ENCODE data around the gene VAPB. TPM values are rescaled to one million over a fixed set of nuclear protein-coding genes. Genes with fewer than 3 reads are reported as not detected.

The VAPB gene
- total and polyA plus RNA-seq, 10 of the 15 experiments (the other 5 are each of a cell fraction or from before 2014, with no cell fraction given): 3.2 to 28.6 (median 20.5) TPM

- no peak for TF ChIP-seq TBL1XR1 (IDR thresholded peaks at IDR 0.05; ENCODE audit: low read depth, low read length)
- TF ChIP-seq ZNF592 (IDR thresholded peaks at IDR 0.05): no peak
Measured at GRCh38 chr20:58469616-58470015, 80.6 kb downstream of the VAPB start (continued).

- in situ Hi-C loops (cut with MboI): loop anchor here (5.0 to 25.0 kb wide), 3 partner anchors 48 to 167 kb away; no protein-coding TSS in a partner anchor
- POLR2A ChIA-PET: no interaction called here
- TF ChIP-seq FOXM1 (IDR thresholded peaks at IDR 0.05; ENCODE audit: low read depth, low read length): no peak
- no peak for TF ChIP-seq IKZF2 (IDR thresholded peaks at IDR 0.05)
- TF ChIP-seq ESRRA (IDR thresholded peaks at IDR 0.05; ENCODE audit: low read length): no peak
- no peak for TF ChIP-seq ZBED1 (IDR thresholded peaks at IDR 0.05; ENCODE audit: borderline replicate concordance)
- no peak for TF ChIP-seq HSF1 (IDR thresholded peaks at IDR 0.05; ENCODE audit: low read depth, low read length)
- no peak for TF ChIP-seq HDAC6 (IDR thresholded peaks at IDR 0.05; ENCODE audit: unreplicated experiment)
- no peak for TF ChIP-seq NR2C1 (IDR thresholded peaks at IDR 0.05)
- TF ChIP-seq SPI1 (IDR thresholded peaks at IDR 0.05; ENCODE audit: borderline replicate concordance, insufficient read depth, low read depth, low read length): no peak
- no peak for TF ChIP-seq CREM (IDR thresholded peaks at IDR 0.05; ENCODE audit: low read depth)
- no peak for TF ChIP-seq BCLAF1 (IDR thresholded peaks at IDR 0.05)
- TF ChIP-seq KLF5 (IDR thresholded peaks at IDR 0.05; ENCODE audit: partially characterized antibody): no peak
- no peak for TF ChIP-seq POLR2AphosphoS2 (IDR thresholded peaks at IDR 0.05; ENCODE audit: low read depth, low read length)
Measured at GRCh38 chr20:58470336-58471192, 81.5 kb downstream of the VAPB start.

More at GRCh38 chr20:58470336-58471192, 81.5 kb downstream of the VAPB start:
- RAD21 ChIA-PET (ENCODE audit: unreplicated experiment): no interaction called here
- SMC1A ChIA-PET (ENCODE audit: uncharacterized antibody, unreplicated experiment): no interaction called here
- 71% methylated on average over 19 of the region's 19 CpGs for WGBS (ENCODE audit: insufficient coverage, insufficient replicate concordance, low lambda C conversion rate, missing lambda C conversion rate)
- intact Hi-C loops (cut with micrococcal nuclease; ENCODE audit: unreplicated experiment): no loop called here
- Histone ChIP-seq H3K36me3 (ENCODE audit: control insufficient read depth in 2 of 2, insufficient read depth in 2 of 2, low read length in 1 of 2) (no peaks in the 10 kb centered on the region), H3K79me2 (ENCODE audit: control insufficient read depth, insufficient read depth, low read length) (no peaks in the 10 kb centered on the region), H3K27ac (ENCODE audit: control insufficient read depth, insufficient read depth) (no peak overlapping the region), H3K4me3 (no peak overlapping the region), H4K20me1 (ENCODE audit: control insufficient read depth, insufficient read depth) (no peaks in the 10 kb centered on the region), H2AFZ (ENCODE audit: control insufficient read depth, low read depth, low read length) (no peak overlapping the region), H3K9ac (ENCODE audit: control insufficient read depth, insufficient read depth, low read length) (no peak overlapping the region), H3K4me1 (ENCODE audit: control insufficient read depth, insufficient read depth, low read length) (no peaks in the 10 kb centered on the region), H3K4me2 (ENCODE audit: control insufficient read depth, insufficient read depth) (no peak overlapping the region), H3K27me3 (replicated peaks in 1 of 2; ENCODE audit: control insufficient read depth in 2 of 2, insufficient read depth in 2 of 2, low read length in 1 of 2) (no peaks in the 10 kb centered on the region), H3K9me3 (replicated peaks; ENCODE audit: control insufficient read depth, insufficient read depth, low read length) (no peaks in the 10 kb centered on the region)
- DNase-seq (ENCODE audit: low read depth, low spot score) (no peak), FAIRE-seq (no peak), ATAC-seq (no peak)
- CTCF ChIA-PET: no interaction called here
- no TSS peak for BruUV-seq (replicated peaks)
